Sigmoid colon (tissue), 7 donors: Measurements from ENCODE around the gene PRG3. TPM values are rescaled to one million over a fixed set of nuclear protein-coding genes. Genes with fewer than 3 reads are reported as not detected.

Source experiments
- DNase-seq: peaks from one replicate; pipeline ENCODE4 v3.0.0-alpha.2; 2019
- H3K27ac ChIP-seq, 4 donors: fragments of 200-600 bp; sonication (generic); one replicate each; pipeline ENCODE4 v1.5.1; 2016 to 2019; ENCODE audit warnings: mild to moderate bottlenecking in 1 of 4
- H3K27me3 ChIP-seq, 3 donors: fragments of 200-600 bp; sonication (generic); one replicate each; pipeline ENCODE4 v1.5.1; 2019; ENCODE audit warnings: mild to moderate bottlenecking in 1 of 3
- H3K36me3 ChIP-seq, 4 donors: fragments of 200-600 bp; sonication (generic); one replicate each; pipeline ENCODE4 v1.5.1; 2016 to 2019
- H3K4me1 ChIP-seq, 4 donors: fragments of 200-600 bp; sonication (generic); one replicate each; pipeline ENCODE4 v1.5.1; 2017 to 2019
- H3K4me3 ChIP-seq, 4 donors: fragments of 200-600 bp; sonication (generic); one replicate each; pipeline ENCODE4 v1.5.1; 2017 to 2019; ENCODE audit warnings: mild to moderate bottlenecking in 2 of 4, moderate library complexity in 1 of 4
- H3K9me3 ChIP-seq, 4 donors: fragments of 200-600 bp in 3 of 4; sonication (generic) in 3 of 4; one replicate each; pipeline versions ENCODE4 v1.5.1 to v1.6.1; 2013 to 2019
- CTCF ChIP-seq, 4 experiments: fragments of 450-650 bp in 3 of 4; fragments of 200-600 bp in 1 of 4; IDR thresholded peaks; one replicate each; pipeline ENCODE4 v1.5.1; 2016 to 2019; ENCODE audit warnings: antibody characterized with exemption in 4 of 4, mild to moderate bottlenecking in 3 of 4, moderate library complexity in 2 of 4
- EP300 ChIP-seq, 4 donors: sonication (generic); formaldehyde crosslinking; IDR thresholded peaks; one replicate each; pipeline ENCODE4 v1.6.1; 2017; ENCODE audit warnings: antibody characterized with exemption in 4 of 4
- POLR2A ChIP-seq, 2 donors: fragments of 450-650 bp; IDR thresholded peaks; one replicate each; pipeline ENCODE4 v1.6.1; 2016; ENCODE audit warnings: antibody characterized with exemption in 2 of 2, mild to moderate bottlenecking in 2 of 2, moderate library complexity in 2 of 2
- POLR2AphosphoS5 ChIP-seq, 4 donors: sonication (generic); formaldehyde crosslinking; IDR thresholded peaks; one replicate each; pipeline ENCODE4 v1.6.1; 2017; ENCODE audit warnings: antibody characterized with exemption in 4 of 4
- WGBS, 2 donors: extraction: QIAGEN DNeasy Blood & Tissue Kit; methylation state at CpG; one replicate each; pipeline ENCODE4 v1.1.7; 2013; 5-methylcytosine and 5-hydroxymethylcytosine counted together
- intact Hi-C: fragments of 100-400 bp; cut with DNase I; formaldehyde crosslinking; loops from one replicate; pipeline ENCODE4 v1.15.1; 2023
- polyA plus RNA-seq, 3 donors: library from polyadenylated mRNA; stranded (reverse); fragments of 200-250 nt; gene quantifications; one replicate each; pipeline ENCODE4 v1.2.3, GENCODE V29; 2013
- total RNA-seq, 4 donors: library from RNA; depleted of rRNA; stranded (reverse); fragments of >200 nt; gene quantifications; one replicate each; pipeline ENCODE4 v1.1.0, GENCODE V29; 2016
- donor health status: healthy with polysubstance abuse.
- donor health status: Bipolar disorder and iron deficiency.
- donor health status: healthy.

Gene PRG3
- total and polyA plus RNA-seq, 7 donors, result not detected

DNA sequence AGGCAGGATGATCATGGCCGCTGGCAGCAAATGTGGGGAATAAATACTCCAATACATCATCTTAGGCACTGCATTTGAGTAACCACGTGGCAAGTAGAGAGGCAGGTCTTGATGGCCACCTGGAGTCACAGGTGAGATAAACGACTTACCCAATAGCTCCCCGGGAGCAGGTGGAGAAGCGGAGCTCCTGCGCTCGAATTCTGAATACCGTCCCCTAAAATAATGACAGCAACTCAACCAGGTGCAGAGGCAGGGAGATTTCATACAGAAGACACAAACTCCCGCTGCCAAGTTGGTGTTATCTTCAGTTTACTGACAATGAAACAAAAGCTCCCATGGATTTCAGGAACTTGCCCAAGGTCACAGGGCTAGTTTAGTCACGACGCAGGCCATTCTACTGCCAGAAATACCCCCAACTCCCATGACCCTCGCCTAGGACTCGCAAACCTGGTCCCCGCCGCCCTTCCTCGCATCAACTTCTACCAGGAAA, 45.5 kb upstream of the PRG3 start:
- H3K4me1 ChIP-seq, result peaks cover 0 to 50% (median 46%) of the 10 kb centered on the region in 4 donors
- no peaks in the 10 kb centered on the region for H3K27me3 ChIP-seq
- peak overlapping the region; percentile 89 to 96 (median 93) for H3K27ac ChIP-seq
- H3K4me3 ChIP-seq, result peak overlapping the region; percentile 35 to 59 (median 52)
- TF ChIP-seq POLR2A (IDR thresholded peaks at IDR 0.05) (no peak), EP300 (IDR thresholded peaks at IDR 0.05) (no peak), POLR2AphosphoS5 (IDR thresholded peaks at IDR 0.05) (no peak), CTCF (IDR thresholded peaks at IDR 0.05) (no peak)
- intact Hi-C loops, result no loop called here
- H3K36me3 ChIP-seq, result peaks cover 0 to 7% (median 0%) of the 10 kb centered on the region in 4 donors
- 9 to 16% methylated on average over 16 of the region's 16 CpGs for WGBS, 2 donors
- DNase-seq, result no peak
- no peaks in the 10 kb centered on the region for H3K9me3 ChIP-seq

GRCh38 chr11:57425565-57426438, 44.9 kb upstream of the PRG3 start:
- WGBS, 2 donors, result 62 to 73% methylated on average over 15 of the region's 15 CpGs
- DNase-seq, result peak; percentile 94
- Histone ChIP-seq H3K9me3 (no peaks in the 10 kb centered on the region), H3K4me1 (peaks cover 0 to 50% (median 46%) of the 10 kb centered on the region in 4 donors), H3K36me3 (peaks cover 0 to 12% (median 0%) of the 10 kb centered on the region in 4 donors), H3K27me3 (no peaks in the 10 kb centered on the region), H3K4me3 (peak overlapping the region in 3 of 4 donors; percentile 52 to 59 (median 52)), H3K27ac (peak overlapping the region; percentile 89 to 96 (median 93))
- intact Hi-C loops, result no loop called here
- TF ChIP-seq CTCF (IDR thresholded peaks at IDR 0.05), result no peak
- TF ChIP-seq POLR2AphosphoS5 (IDR thresholded peaks at IDR 0.05), result peak; percentile 39 to 85 (median 72)
- peak in 2 of 4 donors; percentile 37 to 71 for TF ChIP-seq EP300 (IDR thresholded peaks at IDR 0.05)
- peak in 1 of 2 donors; percentile 11 for TF ChIP-seq POLR2A (IDR thresholded peaks at IDR 0.05)

GRCh38 chr11:57424792-57425564, 44.0 kb upstream of the PRG3 start:
- no peaks in the 10 kb centered on the region for H3K9me3 ChIP-seq
- intact Hi-C loops, result no loop called here
- TF ChIP-seq POLR2AphosphoS5 (IDR thresholded peaks at IDR 0.05) (peak in 2 of 4 donors; percentile 48 to 73), EP300 (IDR thresholded peaks at IDR 0.05) (peak in 1 of 4 donors; percentile 43), POLR2A (IDR thresholded peaks at IDR 0.05) (no peak), CTCF (IDR thresholded peaks at IDR 0.05) (no peak)
- peaks cover 0 to 20% (median 2%) of the 10 kb centered on the region in 4 donors for H3K36me3 ChIP-seq
- H3K27ac ChIP-seq, result peak overlapping the region; percentile 89 to 96 (median 93)
- 40 to 63% methylated on average over 15 of the region's 15 CpGs for WGBS, 2 donors
- peak overlapping the region in 1 of 4 donors; percentile 59 for H3K4me3 ChIP-seq
- peak; percentile 91 for DNase-seq
- H3K27me3 ChIP-seq, result no peaks in the 10 kb centered on the region
- H3K4me1 ChIP-seq, result peaks cover 0 to 50% (median 46%) of the 10 kb centered on the region in 4 donors

DNA sequence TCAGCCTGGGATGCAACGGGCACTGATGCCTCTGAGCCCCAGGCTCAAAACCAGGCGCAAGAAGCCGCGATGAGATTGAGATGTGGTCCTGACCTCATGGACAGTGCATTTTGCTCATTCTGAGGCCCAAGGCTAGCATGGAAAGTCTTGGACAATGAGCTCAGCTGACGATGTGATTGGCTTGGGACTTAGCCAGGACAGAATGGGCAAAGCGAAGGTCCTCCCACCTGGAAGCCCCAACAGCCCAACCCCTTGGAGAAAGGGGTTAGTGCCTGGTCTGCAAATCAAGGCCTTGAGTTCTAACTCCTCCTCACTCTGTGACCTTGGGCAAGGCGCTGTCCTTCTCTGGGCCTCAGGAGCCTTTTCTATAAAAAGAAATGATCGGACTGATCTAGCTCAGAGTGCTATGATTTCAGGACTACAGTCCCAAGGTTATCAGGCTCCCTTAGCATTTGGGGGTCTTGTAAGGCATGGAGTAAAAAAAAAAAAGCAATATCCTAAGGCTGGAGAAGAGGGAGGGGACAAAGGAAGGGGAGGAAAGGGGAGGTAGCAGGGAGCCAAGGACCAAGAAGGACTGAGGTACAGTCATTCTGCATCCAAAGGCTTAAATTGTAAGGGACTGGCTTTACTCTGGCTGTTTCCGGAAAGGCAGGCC, 43.3 kb upstream of the PRG3 start:
- 85 to 93% methylated on average over 9 of the region's 9 CpGs for WGBS, 2 donors
- no peaks in the 10 kb centered on the region for H3K9me3 ChIP-seq
- peak overlapping the region; percentile 89 to 96 (median 93) for H3K27ac ChIP-seq
- H3K27me3 ChIP-seq, result no peaks in the 10 kb centered on the region
- no peak for DNase-seq
- peaks cover 0 to 50% (median 46%) of the 10 kb centered on the region in 4 donors for H3K4me1 ChIP-seq
- H3K36me3 ChIP-seq, result peaks cover 0 to 27% (median 2%) of the 10 kb centered on the region in 4 donors
- peak overlapping the region in 1 of 4 donors; percentile 16 for H3K4me3 ChIP-seq
- TF ChIP-seq POLR2AphosphoS5 (IDR thresholded peaks at IDR 0.05) (no peak), CTCF (IDR thresholded peaks at IDR 0.05) (no peak), EP300 (IDR thresholded peaks at IDR 0.05) (no peak), POLR2A (IDR thresholded peaks at IDR 0.05) (no peak)
- intact Hi-C loops, result no loop called here
